ENCODE measurements around the gene TNFSF8.

- TF ChIP-seq, protein P1, sequence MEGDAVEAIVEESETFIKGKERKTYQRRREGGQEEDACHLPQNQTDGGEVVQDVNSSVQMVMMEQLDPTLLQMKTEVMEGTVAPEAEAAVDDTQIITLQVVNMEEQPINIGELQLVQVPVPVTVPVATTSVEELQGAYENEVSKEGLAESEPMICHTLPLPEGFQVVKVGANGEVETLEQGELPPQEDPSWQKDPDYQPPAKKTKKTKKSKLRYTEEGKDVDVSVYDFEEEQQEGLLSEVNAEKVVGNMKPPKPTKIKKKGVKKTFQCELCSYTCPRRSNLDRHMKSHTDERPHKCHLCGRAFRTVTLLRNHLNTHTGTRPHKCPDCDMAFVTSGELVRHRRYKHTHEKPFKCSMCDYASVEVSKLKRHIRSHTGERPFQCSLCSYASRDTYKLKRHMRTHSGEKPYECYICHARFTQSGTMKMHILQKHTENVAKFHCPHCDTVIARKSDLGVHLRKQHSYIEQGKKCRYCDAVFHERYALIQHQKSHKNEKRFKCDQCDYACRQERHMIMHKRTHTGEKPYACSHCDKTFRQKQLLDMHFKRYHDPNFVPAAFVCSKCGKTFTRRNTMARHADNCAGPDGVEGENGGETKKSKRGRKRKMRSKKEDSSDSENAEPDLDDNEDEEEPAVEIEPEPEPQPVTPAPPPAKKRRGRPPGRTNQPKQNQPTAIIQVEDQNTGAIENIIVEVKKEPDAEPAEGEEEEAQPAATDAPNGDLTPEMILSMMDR (IDR thresholded peaks at IDR 0.05): no peak
- TF ChIP-seq EMX1 (CRISPR knock-in tag; IDR thresholded peaks at IDR 0.05) (no peak), ZNF232 (CRISPR knock-in tag; IDR thresholded peaks at IDR 0.05) (no peak), FOXJ3 (CRISPR knock-in tag; IDR thresholded peaks at IDR 0.05; ENCODE audit: borderline replicate concordance) (no peak), CREM (CRISPR knock-in tag; IDR thresholded peaks at IDR 0.05) (no peak), SP1 (CRISPR knock-in tag; conservative IDR thresholded peaks at IDR 0.05) (no peak)
Measured at GRCh38 chr9:114856942-114857315, 73.5 kb downstream of the TNFSF8 start.

Measured in WTC11 (cell line).